ENCODE measurements around the gene SOHLH2. TPM values are rescaled to one million over a fixed set of nuclear protein-coding genes. Genes with fewer than 3 reads are reported as not detected.

SOHLH2 gene
- total RNA-seq, 1 donor from 2014 or later = not detected

DNA sequence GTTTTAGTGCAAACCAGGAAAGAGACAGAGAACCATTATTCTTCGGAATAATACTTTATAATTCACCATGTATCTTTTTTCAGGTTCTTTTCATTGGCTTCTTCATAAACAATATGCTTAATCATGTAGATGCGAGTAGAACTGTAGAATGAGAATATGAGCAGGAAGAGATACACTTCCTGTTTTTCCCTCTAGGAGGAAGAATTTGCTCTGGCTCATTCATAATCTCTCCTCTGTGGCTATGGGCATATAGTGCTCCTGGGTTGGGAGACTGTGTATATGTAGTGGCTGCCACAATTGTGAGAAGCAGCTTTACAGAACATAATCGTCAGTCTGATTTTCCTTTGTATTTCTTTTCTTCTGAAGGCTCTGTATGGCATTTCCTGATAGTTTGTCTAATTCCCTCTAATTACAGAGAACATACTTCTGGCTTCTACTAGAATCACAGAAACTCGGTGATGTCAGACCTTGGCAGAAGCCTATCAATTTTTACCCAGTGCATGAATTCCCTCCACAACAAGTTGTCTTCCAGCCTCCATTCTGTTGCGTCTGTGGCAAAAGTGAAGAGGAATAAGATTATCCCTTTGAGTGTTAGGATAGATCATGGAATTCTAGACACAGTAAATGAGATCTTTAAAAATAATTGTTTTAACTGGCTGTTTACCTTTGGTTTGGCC lies 80.3 kb downstream of the SOHLH2 start:
- H3K9me3 ChIP-seq (replicated peaks) = no peaks in the 10 kb centered on the region
- DNase-seq = no peak
- no peak overlapping the region for H3K4me3 ChIP-seq
- H3K4me1 ChIP-seq = peaks cover 29% of the 10 kb centered on the region
- intact Hi-C loops (cut with micrococcal nuclease) = no loop called here
- peaks cover 27% of the 10 kb centered on the region for H3K27me3 ChIP-seq (ENCODE audit: low read depth)
- TF ChIP-seq, protein P1, sequence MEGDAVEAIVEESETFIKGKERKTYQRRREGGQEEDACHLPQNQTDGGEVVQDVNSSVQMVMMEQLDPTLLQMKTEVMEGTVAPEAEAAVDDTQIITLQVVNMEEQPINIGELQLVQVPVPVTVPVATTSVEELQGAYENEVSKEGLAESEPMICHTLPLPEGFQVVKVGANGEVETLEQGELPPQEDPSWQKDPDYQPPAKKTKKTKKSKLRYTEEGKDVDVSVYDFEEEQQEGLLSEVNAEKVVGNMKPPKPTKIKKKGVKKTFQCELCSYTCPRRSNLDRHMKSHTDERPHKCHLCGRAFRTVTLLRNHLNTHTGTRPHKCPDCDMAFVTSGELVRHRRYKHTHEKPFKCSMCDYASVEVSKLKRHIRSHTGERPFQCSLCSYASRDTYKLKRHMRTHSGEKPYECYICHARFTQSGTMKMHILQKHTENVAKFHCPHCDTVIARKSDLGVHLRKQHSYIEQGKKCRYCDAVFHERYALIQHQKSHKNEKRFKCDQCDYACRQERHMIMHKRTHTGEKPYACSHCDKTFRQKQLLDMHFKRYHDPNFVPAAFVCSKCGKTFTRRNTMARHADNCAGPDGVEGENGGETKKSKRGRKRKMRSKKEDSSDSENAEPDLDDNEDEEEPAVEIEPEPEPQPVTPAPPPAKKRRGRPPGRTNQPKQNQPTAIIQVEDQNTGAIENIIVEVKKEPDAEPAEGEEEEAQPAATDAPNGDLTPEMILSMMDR (IDR thresholded peaks at IDR 0.05; ENCODE audit: borderline replicate concordance) = no peak
- no peaks in the 10 kb centered on the region for H3K36me3 ChIP-seq
- peak overlapping the region; percentile 42 for H3K27ac ChIP-seq (replicated peaks)

DNA sequence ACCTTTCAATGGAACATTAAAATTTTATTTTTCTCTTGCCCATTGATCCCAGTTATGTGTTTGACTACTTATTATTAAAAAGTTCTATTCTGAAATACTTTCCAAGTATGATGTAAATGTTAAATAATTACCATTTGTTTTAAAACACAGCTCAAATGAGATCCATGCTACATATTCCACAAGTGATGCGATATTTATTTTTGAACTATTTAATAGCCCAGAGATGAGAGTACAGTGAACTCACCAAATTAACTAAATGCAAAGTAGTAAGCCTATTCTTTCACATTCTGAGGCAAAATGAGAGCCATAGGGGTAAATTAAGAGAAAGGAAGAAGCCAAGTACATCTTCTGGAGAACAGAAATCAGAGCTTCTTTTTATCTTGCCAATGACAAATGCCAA lies 82.0 kb downstream of the SOHLH2 start:
- peak overlapping the region; percentile 75 for H3K27ac ChIP-seq (replicated peaks)
- intact Hi-C loops (cut with micrococcal nuclease) = no loop called here

DNA sequence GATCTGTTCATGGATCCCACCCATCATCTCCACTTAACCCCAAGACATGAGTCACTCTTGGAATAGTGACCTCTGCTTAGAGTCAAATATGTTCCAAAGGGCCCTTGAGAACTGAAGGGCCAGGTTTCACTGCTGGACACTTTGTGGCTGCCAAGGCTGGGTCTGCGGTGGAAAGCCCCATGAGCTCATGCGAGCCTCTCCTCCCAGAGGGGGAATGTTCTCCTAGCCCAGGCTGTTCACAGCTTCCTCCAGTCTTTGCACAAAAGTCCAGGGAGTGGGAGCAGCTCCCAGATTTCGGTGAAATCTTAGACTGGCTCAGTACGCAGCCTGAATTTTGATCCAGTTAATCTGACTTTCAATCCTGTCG lies 82.4 kb downstream of the SOHLH2 start:
- intact Hi-C loops (cut with micrococcal nuclease) = no loop called here
- Histone ChIP-seq H3K27ac (replicated peaks) (peak overlapping the region; percentile 75), H3K9me3 (replicated peaks) (no peaks in the 10 kb centered on the region), H3K4me3 (peak overlapping the region; percentile 69), H3K4me1 (peaks cover 29% of the 10 kb centered on the region), H3K36me3 (no peaks in the 10 kb centered on the region), H3K27me3 (ENCODE audit: low read depth) (peaks cover 40% of the 10 kb centered on the region)
- TF ChIP-seq, protein P1 (IDR thresholded peaks at IDR 0.05; ENCODE audit: borderline replicate concordance) = no peak
- DNase-seq = peak; percentile 72

More for the DNA sequence above, 82.0 kb downstream of the SOHLH2 start:
- DNase-seq = no peak
- peaks cover 40% of the 10 kb centered on the region for H3K27me3 ChIP-seq (ENCODE audit: low read depth)
- H3K36me3 ChIP-seq = no peaks in the 10 kb centered on the region
- TF ChIP-seq, protein P1 (IDR thresholded peaks at IDR 0.05; ENCODE audit: borderline replicate concordance) = no peak
- H3K4me1 ChIP-seq = peaks cover 29% of the 10 kb centered on the region
- no peak overlapping the region for H3K4me3 ChIP-seq
- no peaks in the 10 kb centered on the region for H3K9me3 ChIP-seq (replicated peaks)

DNA sequence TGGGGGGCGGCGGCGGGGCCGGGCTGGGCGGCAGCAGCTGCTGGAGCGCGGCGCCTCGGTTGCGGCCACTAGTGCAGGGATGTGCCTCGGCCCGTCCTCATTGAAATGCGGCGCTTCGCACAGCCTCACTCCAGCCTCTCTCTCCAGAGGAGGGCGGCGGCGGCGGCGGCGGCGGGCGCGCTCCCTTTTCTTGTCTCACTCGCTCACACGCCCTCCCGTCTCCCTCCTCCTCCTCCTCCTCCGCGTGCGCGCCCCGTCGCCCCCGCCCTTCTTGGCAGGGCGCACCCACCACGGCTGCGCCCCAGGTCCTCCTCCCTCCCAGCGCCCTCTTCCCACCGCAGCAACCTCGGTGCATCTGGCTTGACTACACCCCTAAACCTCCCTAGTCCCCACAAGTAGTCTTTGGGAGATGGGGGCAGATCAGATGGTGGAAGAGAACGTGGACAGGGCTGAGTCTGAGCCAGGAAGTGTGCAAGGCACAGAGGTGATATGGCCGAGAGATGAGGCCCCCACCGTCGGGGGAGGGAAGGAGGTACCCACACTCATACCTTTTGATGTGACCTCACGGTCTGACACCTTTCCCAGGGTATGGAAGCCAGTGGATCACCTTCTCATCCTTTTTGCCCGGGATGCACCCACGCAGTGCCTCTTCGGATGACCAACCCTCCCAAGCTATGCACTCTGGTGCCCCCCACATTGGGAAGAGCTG lies 83.0 kb downstream of the SOHLH2 start, which contains the start of gene DCLK1:
TSS of gene DCLK1 (minus strand) at position 161 of the 709 bp plus-strand sequence.
- DNase-seq = peak; percentile 80
- peaks cover 29% of the 10 kb centered on the region for H3K4me1 ChIP-seq
- peak within 1 kb of the TSS; percentile 69 for H3K4me3 ChIP-seq
- H3K36me3 ChIP-seq = no peaks in the 10 kb centered on the region
- intact Hi-C loops (cut with micrococcal nuclease) = no loop called here
- peaks cover 40% of the 10 kb centered on the region for H3K27me3 ChIP-seq (ENCODE audit: low read depth)
- peak within 1 kb of the TSS; percentile 75 for H3K27ac ChIP-seq (replicated peaks)
- no peaks in the 10 kb centered on the region for H3K9me3 ChIP-seq (replicated peaks)
- TF ChIP-seq, protein P1 (IDR thresholded peaks at IDR 0.05; ENCODE audit: borderline replicate concordance) = no peak

DNA sequence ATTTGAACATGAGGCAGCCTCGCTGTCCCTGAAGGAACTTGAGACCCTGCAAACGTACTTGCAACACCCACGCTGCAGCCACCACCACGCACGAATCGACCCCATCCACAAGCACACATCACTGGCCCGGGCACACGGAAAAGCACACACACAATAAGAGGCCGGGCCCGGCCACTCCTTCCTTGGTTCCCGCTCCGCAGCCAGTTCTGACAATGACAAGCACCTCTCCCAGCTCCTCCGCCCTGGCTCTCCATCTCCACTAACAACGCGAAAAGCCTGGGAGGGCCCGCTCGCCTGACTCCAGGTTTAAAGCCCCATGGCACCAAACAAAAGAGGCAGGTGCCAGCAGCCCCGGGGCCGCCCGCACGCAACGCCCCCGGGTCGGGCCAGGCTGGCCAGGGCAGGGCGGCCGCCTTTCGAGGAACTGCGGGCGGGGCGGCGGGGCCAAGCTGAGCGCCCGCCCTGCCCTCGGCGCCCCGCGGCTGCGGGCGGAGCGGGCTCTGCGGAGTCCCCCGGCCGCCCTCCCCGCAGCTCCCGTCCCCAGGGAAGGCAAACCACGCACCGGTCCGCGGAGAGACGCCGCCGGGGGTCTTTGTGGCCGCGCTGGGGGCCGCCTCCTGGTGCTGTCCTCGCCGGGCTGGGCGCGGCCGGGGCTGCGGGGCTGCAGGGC lies 83.7 kb downstream of the SOHLH2 start:
- TF ChIP-seq, protein P1 (IDR thresholded peaks at IDR 0.05; ENCODE audit: borderline replicate concordance) = no peak
- Histone ChIP-seq H3K27me3 (ENCODE audit: low read depth) (peaks cover 40% of the 10 kb centered on the region), H3K27ac (replicated peaks) (peak overlapping the region; percentile 75), H3K4me1 (peaks cover 29% of the 10 kb centered on the region), H3K9me3 (replicated peaks) (no peaks in the 10 kb centered on the region), H3K4me3 (peak overlapping the region; percentile 69), H3K36me3 (no peaks in the 10 kb centered on the region)
- DNase-seq = peak; percentile 30
- intact Hi-C loops (cut with micrococcal nuclease) = no loop called here

Measured in left ventricle myocardium inferior (tissue), 1 donor.